ENCODE data around the gene IQGAP2.
A peak's percentile ranks its signal among the peaks of the same experiment; 100 is the strongest.

Gene IQGAP2

DNA sequence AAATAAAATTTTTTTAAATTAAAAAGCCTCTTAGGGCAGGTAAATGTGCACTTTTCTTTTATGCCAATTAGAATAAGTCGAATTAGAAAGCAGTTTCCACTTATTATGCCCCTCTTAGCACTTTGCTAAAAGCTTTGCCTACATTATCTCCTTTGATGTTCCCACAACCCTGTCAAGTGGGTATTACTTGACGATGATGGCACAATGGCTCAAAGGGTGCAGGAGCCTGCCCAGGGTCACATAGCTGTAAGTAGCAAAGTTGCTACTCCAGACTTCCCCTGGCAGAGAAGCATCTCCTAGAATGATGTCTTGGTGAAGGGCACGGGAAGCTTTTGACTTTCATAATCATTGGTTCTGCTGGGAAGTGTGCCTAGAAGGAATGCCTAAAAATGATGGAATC, 18.4 kb upstream of the IQGAP2 start:
- DNase-seq: no peak

DNA sequence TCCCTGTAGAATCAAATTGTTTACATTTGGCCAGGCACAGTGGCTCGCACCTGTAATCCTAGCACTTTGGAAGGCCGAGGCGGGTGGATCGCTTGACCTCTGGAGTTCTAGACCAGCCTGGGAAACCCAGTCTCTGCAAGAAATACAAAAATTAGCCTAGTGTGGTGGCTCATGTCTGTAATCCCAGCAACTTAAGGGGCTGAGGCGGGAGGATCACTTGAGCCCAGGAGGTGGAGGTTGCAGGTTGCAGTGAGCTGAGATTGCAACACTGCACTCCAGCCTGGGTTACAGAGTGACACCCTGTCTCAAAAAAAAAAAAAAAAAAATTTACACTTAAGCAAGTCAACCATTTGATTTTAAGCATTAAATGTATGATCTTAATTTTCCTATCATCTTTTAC, 17.5 kb upstream of the IQGAP2 start:
- no peak for DNase-seq

DNA sequence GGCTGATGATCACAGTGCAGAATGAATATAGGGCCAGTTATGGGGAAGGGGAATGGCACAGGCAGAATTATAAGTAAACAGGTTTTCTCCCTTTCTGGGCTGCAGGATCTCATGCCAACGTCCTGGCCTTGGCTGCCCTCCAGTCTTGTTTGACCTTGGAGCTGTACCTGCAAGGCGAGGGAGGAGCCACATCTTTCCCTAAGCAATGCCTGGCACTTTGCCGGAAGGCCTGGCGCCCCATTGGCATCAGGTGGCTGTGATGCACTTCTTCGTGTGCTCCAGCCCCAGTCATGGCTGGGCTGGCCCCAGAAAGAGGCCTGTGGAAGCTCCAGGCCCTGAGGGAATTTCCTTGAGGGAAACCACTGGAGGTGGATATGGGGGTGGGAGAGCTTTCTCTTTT, 16.7 kb upstream of the IQGAP2 start:
- DNase-seq: no peak

GRCh38 chr5:76388236-76388635, 14.8 kb upstream of the IQGAP2 start:
- no peak for DNase-seq

DNA sequence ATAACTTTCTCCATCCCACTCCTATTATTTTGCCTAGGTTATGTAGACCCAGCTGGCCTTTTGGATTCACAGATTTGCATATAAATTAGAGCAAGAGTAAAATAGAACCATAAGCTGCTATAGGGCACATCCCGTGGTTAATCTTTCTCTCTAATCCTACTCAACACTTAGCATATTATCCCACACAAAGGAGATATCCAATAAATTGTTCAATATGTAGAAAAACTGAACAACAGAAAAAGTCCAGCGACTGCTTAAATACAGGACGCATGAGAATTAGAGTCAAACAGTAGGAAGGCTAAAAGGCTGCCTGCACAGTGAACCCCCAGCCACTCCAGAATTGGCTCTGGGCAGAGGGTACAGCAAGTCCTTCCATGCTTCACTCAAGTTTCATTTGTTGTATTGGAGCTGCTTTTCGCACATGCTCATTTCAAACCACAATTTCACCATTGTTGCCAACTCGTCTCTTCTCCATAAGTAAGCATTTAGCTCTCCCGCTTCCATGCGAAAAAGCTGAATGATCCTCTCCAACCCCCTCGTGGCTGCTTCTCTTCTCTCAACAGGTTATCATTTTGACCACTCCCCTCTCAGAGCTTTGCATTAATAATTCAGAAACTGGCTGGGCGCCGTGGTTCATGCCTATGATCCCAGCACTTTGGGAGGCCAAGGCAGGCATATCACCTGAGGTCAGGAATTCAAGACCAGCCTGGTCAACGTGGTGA, 14.1 kb upstream of the IQGAP2 start:
- DNase-seq: no peak

DNA sequence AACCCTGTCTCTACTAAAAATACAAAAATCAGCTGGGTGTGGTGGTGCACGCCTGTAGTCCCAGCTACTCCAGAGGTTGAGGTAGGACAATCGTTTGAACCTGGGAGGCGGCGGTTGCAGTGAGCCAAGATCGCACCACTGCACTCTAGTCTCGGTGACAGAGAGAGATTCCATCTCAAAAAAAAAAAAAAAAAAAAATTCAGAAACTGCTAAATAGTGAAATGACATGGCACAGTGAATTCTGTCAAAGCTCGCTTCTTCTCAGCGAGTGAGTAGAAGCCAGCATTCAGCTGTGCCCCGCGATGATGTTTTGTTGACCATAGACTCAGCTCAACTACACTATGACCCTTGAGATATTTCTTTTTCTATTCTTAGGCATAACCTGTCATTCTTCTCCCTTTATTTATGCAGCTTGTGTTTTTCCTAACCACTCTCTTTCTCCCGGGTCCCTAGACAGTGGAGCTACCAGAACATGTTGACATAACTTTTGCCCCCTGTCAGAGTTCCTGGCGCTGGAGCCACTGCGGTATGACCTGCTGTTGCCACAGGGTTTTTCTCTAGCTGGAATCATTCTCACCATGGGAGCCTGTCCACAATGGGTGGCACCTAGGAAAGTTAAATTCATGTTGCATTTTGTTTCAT, 13.5 kb upstream of the IQGAP2 start:
- DNase-seq: no peak

DNA sequence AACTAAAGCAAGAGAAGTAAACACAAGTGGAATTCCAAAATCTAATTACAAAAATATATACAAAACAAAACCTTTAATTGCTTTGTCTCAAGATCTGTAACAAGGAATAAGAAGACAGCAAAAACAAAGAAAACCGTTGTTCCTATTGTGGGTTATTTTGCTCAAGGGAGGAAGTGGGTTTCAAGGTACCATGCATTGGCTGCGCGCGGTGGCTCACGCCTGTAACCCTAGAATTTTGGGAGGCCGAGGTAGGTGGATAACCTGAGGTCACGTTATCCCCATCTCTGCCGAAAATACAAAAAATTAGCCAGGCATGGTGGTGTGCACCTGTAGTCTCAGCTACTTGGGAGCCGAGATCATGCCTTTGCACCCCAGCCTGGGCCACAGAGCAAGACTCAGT, 12.1 kb upstream of the IQGAP2 start:
- DNase-seq: no peak

GRCh38 chr5:76393035-76393680, 9.9 kb upstream of the IQGAP2 start:
- no peak for DNase-seq

GRCh38 chr5:76397200-76397599, 5.9 kb upstream of the IQGAP2 start:
- no peak for DNase-seq

GRCh38 chr5:76399268-76399667, 3.8 kb upstream of the IQGAP2 start:
- DNase-seq: no peak

DNA sequence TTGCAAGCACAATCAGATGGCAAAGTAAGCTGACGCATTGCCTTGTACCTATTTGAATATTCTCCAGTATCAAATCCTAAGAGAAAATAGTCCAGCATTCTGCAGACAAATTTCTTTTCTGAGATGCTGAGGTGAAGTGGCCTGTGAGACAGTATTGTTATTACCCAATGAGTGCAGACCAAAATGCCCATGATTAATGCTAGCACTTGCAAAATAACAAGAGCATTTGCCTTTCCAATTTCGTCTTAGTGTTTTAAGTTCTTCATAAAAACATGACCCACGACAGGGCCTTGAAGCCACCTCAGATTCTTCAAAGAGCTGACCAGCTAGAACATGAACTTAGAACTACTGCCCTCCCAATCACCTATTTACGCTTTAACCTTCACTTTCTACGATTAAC, 2.6 kb upstream of the IQGAP2 start:
- DNase-seq: no peak

- no peak for DNase-seq
These were observed 1.3 kb upstream of the IQGAP2 start for GRCh38 chr5:76401801-76402250.

DNA sequence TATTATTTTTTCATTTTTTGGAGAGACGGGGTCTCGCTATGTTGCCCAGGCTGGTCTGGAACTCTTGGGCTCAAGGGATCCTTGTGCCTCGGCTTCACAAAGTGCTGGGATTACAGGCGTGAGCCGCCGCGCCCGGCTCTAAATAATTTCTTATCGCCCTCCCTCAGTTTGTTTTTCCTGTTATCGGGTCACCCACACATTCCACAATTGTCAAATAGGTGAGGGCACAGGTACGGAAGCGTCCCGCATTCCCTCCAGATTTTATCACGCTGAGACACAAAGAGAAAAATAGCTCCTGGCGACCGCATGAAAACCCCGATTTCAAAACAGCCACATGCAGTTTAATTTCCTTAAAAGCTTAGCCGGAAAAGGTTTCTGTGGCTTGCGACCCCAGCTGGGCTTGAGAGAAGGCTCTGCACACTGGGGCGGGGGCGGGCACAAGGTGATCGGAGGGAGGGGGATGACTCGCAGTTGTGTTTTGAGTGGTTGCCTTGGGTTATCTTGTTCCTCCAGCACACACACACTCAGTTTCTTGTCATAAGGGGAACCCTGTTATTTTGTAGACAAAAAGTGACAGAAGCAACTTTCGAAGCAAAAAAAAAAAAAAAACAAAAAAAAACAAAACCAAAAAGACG, 717 bp upstream of the IQGAP2 start:
- DNase-seq: peak in 1 of 58 donors; percentile 22

- DNase-seq: peak in 2 of 58 donors; percentile 9 to 11
These were observed 709 bp downstream of the IQGAP2 start for GRCh38 chr5:76403766-76404222.

- DNase-seq: no peak
These were observed 1.4 kb downstream of the IQGAP2 start for GRCh38 chr5:76404223-76405211.

DNA sequence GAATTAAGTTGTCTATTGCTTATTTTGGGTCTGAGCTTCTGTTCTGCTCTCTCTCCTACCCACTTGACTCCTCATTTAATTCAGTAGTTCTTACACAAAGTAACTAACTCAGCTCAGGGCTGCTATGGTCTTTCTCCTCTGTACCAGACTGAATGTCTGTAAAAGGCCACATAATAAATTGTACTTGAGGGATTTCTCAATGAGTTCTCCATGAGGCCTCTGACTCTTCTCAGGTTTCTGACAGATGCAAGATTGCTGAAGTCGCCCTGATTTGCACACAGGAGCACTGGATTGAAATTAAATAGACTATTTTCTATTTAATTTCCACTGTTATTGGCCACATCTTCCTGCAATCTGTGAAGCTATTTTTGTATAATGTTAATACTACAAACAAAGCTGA, 2.9 kb downstream of the IQGAP2 start:
- no peak for DNase-seq

- no peak for DNase-seq
These were observed 3.6 kb downstream of the IQGAP2 start for GRCh38 chr5:76406673-76407072.

GRCh38 chr5:76408104-76408654, 5.1 kb downstream of the IQGAP2 start:
- no peak for DNase-seq

- no peak for DNase-seq
These were observed 9.4 kb downstream of the IQGAP2 start for GRCh38 chr5:76412511-76412910.

DNA sequence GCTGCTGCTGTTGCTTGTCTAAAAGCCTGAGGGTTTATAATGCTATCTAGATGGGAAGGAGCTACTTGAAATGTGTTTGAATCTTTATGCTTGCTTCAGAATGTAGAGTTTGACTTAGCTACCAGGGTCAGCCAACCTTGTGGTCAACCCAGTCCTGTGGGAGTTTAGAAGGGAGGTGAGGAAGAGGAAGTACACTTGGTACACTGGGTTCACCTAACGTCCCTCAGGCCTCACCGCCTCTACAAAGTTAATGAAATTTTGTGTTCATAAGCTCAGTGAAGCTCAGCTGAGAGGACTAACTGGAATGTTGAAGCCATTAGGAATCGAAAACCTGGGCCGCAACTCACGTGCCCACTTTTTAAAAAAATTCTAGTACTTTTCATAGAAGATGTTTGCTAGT, 10.7 kb downstream of the IQGAP2 start:
- no peak for DNase-seq

DNA sequence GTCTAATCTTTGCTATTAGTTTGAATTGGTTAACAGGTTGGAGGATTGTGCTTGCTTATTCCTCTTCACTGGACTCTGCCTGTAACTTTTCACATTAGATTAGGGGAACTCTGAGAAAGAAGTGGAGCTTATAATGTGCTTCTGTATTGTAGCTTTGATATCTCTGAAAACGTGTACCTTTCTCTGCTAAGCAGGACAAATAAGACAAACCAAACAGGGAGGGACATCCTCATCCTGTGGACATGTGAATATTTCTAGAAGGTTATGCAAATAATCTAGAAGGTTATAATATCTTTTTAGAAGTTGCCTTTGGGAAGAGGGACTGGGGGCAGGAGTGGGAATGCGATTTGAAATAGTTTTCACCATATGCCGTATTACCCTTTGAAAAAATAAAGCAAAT, 11.7 kb downstream of the IQGAP2 start:
- DNase-seq: no peak

Data from anterior cingulate cortex (tissue), 58 donors.